IMR-90 (cell line): ENCODE measurements around the gene PLA2G2D. TPM values are rescaled to one million over a fixed set of nuclear protein-coding genes. Genes with fewer than 3 reads are reported as not detected.

Experiments used
- ATAC-seq: fragments of 200-7000 bp; cut with Tn5 transposase; 2 replicates; pipeline ENCODE4 v1.9.1; 2020; ENCODE audit warnings: low read depth, mild to moderate bottlenecking, moderate library complexity
- BruUV-seq: library from RNA; stranded (reverse); fragments of 400-500 nt; replicated peaks from 2 replicates; lab custom pipeline; 2021; lab: Mats Ljungman, UMichigan
- CTCF ChIA-PET: fragments of 300-600 bp; formaldehyde crosslinking; extraction: SDS; loops from one replicate; lab custom pipeline; 2021; ENCODE audit warnings: antibody characterized with exemption; lab: Yijun Ruan, JAX
- POLR2A ChIA-PET: fragments of 300-600 bp; sonication (Branson Sonifier 250); formaldehyde crosslinking; loops from one replicate; lab custom pipeline; 2022; ENCODE audit warnings: antibody characterized with exemption; ENCODE audit not compliant: unreplicated experiment; lab: Charles Lee
- DNase-seq: peaks from one replicate; pipeline ENCODE4 v3.0.0; 2013
- H2AFZ ChIP-seq: replicated peaks from 2 replicates; pipeline ENCODE3; 2013; ENCODE audit warnings: low read length, mild to moderate bottlenecking; ENCODE audit not compliant: poor library complexity
- H2AK5ac ChIP-seq: 2 replicates; pipeline ENCODE4 v1.6.1; 2013; ENCODE audit warnings: low read depth, low read length, inconsistent platforms
- H2AK9ac ChIP-seq: replicated peaks from 2 replicates; pipeline ENCODE3; 2013; ENCODE audit warnings: mild to moderate bottlenecking, low read depth, low read length, moderate library complexity; ENCODE audit not compliant: poor library complexity
- H2BK120ac ChIP-seq: 2 replicates; pipeline ENCODE4 v1.6.1; 2013; ENCODE audit warnings: low read depth, low read length, inconsistent platforms
- H2BK15ac ChIP-seq: 3 replicates; pipeline ENCODE4 v1.6.1; 2013; ENCODE audit warnings: low read depth, low read length, inconsistent platforms
- H2BK20ac ChIP-seq: 2 replicates; pipeline ENCODE4 v1.6.1; 2013; ENCODE audit warnings: low read depth, mild to moderate bottlenecking, inconsistent platforms, low read length, moderate library complexity
- H2BK5ac ChIP-seq: 2 replicates; pipeline ENCODE4 v1.6.1; 2013; ENCODE audit warnings: mild to moderate bottlenecking, low read depth, low read length, inconsistent platforms; ENCODE audit not compliant: poor library complexity, severe bottlenecking
- H3K14ac ChIP-seq: replicated peaks from 2 replicates; pipeline ENCODE4 v1.6.1; 2013; ENCODE audit warnings: low read depth, low read length, inconsistent platforms
- H3K18ac ChIP-seq: 2 replicates; pipeline ENCODE4 v1.6.1; 2013; ENCODE audit warnings: low read depth, low read length, control low read depth
- H3K23ac ChIP-seq: 2 replicates; pipeline ENCODE4 v1.6.1; 2013; ENCODE audit warnings: low read depth, low read length, inconsistent platforms
- H3K27ac ChIP-seq: 2 replicates; pipeline ENCODE4 v1.5.1; 2013; ENCODE audit warnings: mild to moderate bottlenecking, control low read depth, low read length; ENCODE audit not compliant: insufficient read depth
- H3K27me3 ChIP-seq: 2 replicates; pipeline ENCODE4 v1.6.1; 2013; ENCODE audit warnings: low read length; ENCODE audit not compliant: control insufficient read depth, insufficient read depth
- H3K36me3 ChIP-seq: 2 replicates; pipeline ENCODE4 v1.6.1; 2013; ENCODE audit warnings: low read length, mixed read lengths; ENCODE audit not compliant: control insufficient read depth, insufficient read depth
- H3K4ac ChIP-seq: 2 replicates; pipeline ENCODE4 v1.6.1; 2013; ENCODE audit warnings: low read depth, low read length, inconsistent platforms
- H3K4me1 ChIP-seq: 2 replicates; pipeline ENCODE4 v1.6.1; 2013; ENCODE audit warnings: low read length, mixed read lengths; ENCODE audit not compliant: control insufficient read depth, insufficient read depth
- H3K4me2 ChIP-seq: 2 replicates; pipeline ENCODE4 v1.6.1; 2013; ENCODE audit warnings: low read depth, mild to moderate bottlenecking, control low read depth, low read length, moderate library complexity
- H3K4me3 ChIP-seq: 2 replicates; pipeline ENCODE4 v1.5.1; 2013; ENCODE audit warnings: low read depth, mild to moderate bottlenecking, control low read depth, low read length, moderate library complexity; ENCODE audit not compliant: insufficient read depth
- H3K56ac ChIP-seq: 2 replicates; pipeline ENCODE4 v1.6.1; 2013; ENCODE audit warnings: low read length, inconsistent platforms; ENCODE audit not compliant: insufficient read depth; ENCODE audit errors: extremely low read depth
- H3K79me1 ChIP-seq, 2 experiments: 2 replicates each; pipeline ENCODE4 v1.6.1; 2013; ENCODE audit warnings: low read length in 2 of 2, inconsistent platforms in 1 of 2, low read depth in 1 of 2
- H3K9ac ChIP-seq: 2 replicates; pipeline ENCODE4 v1.6.1; 2013; ENCODE audit warnings: low read depth, low read length, control low read depth
- H3K9me1 ChIP-seq: 2 replicates; pipeline ENCODE4 v1.6.1; 2013; ENCODE audit warnings: low read length, inconsistent platforms; ENCODE audit not compliant: insufficient read depth
- H3K9me3 ChIP-seq: 2 replicates; pipeline ENCODE4 v1.6.1; 2013; ENCODE audit warnings: low read length; ENCODE audit not compliant: control insufficient read depth, insufficient read depth
- H4K20me1 ChIP-seq: 2 replicates; pipeline ENCODE4 v1.6.1; 2013; ENCODE audit warnings: low read length, inconsistent platforms; ENCODE audit not compliant: insufficient read depth
- H4K5ac ChIP-seq: 2 replicates; pipeline ENCODE4 v1.6.1; 2013; ENCODE audit warnings: mild to moderate bottlenecking, low read depth, low read length, control low read depth
- H4K8ac ChIP-seq, 2 experiments: 2 replicates each; pipeline ENCODE4 v1.6.1; 2013; ENCODE audit warnings: low read depth in 2 of 2, low read length in 2 of 2, control low read depth in 1 of 2, inconsistent platforms in 1 of 2
- H4K91ac ChIP-seq: 2 replicates; pipeline ENCODE4 v1.6.1; 2013; ENCODE audit warnings: low read depth, low read length, inconsistent platforms; ENCODE audit not compliant: insufficient read depth
- BHLHE40 ChIP-seq: fragments of 150-350 bp; IDR thresholded peaks from 2 replicates; pipeline ENCODE4 v1.6.1; 2016; ENCODE audit warnings: mild to moderate bottlenecking, low read depth, low read length
- CEBPB ChIP-seq: IDR thresholded peaks from 2 replicates; pipeline ENCODE4 v1.6.1; 2012; ENCODE audit warnings: low read depth, low read length, improper control_type of control experiment
- CHD1 ChIP-seq: IDR thresholded peaks from 2 replicates; pipeline ENCODE4 v1.6.1; 2012; ENCODE audit warnings: low read depth, low read length, improper control_type of control experiment
- ELK1 ChIP-seq: fragments of 150-350 bp; IDR thresholded peaks from 2 replicates; pipeline ENCODE4 v1.6.1; 2016; ENCODE audit warnings: low read depth, mild to moderate bottlenecking, low read length, moderate library complexity, borderline replicate concordance
- FOS ChIP-seq: fragments of 150-350 bp; IDR thresholded peaks from 2 replicates; pipeline ENCODE4 v1.6.1; 2016; ENCODE audit warnings: low read depth, low read length
- MAZ ChIP-seq: IDR thresholded peaks from 2 replicates; pipeline ENCODE4 v1.6.1; 2012; ENCODE audit warnings: low read depth, mild to moderate bottlenecking, low read length, improper control_type of control experiment, moderate library complexity, borderline replicate concordance
- MXI1 ChIP-seq: IDR thresholded peaks from 2 replicates; pipeline ENCODE4 v1.6.1; 2012; ENCODE audit warnings: low read depth, mild to moderate bottlenecking, low read length, moderate library complexity, borderline replicate concordance
- NFE2L2 ChIP-seq: fragments of 150-350 bp; IDR thresholded peaks from 2 replicates; pipeline ENCODE4 v1.6.1; 2016; ENCODE audit warnings: low read depth, mild to moderate bottlenecking, low read length
- POLR2A ChIP-seq: IDR thresholded peaks from 2 replicates; pipeline ENCODE4 v1.6.1; 2012; ENCODE audit warnings: mild to moderate bottlenecking, low read depth, low read length
- RAD21 ChIP-seq: IDR thresholded peaks from 2 replicates; pipeline ENCODE4 v1.6.1; 2012; ENCODE audit warnings: low read length, improper control_type of control experiment
- RFX5 ChIP-seq: IDR thresholded peaks from 2 replicates; pipeline ENCODE4 v1.8.0; 2012; ENCODE audit warnings: low read depth, mild to moderate bottlenecking, low read length, moderate library complexity
- USF2 ChIP-seq: fragments of 150-350 bp; IDR thresholded peaks from 2 replicates; pipeline ENCODE4 v1.6.1; 2017; ENCODE audit warnings: mild to moderate bottlenecking, antibody characterized with exemption, low read length, low read depth
- WGBS, 2 experiments: methylation state at CpG; one replicate each; pipeline versions ENCODE4 v1.1.5 to v1.1.7; 2013; ENCODE audit warnings: missing lambda C conversion rate in 2 of 2; ENCODE audit not compliant: insufficient read length in 1 of 2; ENCODE audit errors: extremely low coverage in 2 of 2; 5-methylcytosine and 5-hydroxymethylcytosine counted together
- dilution Hi-C: fragments of 300-500 bp; cut with HindIII; formaldehyde crosslinking; loops from one replicate; pipeline ENCODE4 v1.14.3; 2018; ENCODE audit warnings: low sequenced_read_pairs; ENCODE audit not compliant: unreplicated experiment
- in situ Hi-C: fragments of 300-500 bp; cut with MboI; formaldehyde crosslinking; loops from 3 replicates; pipeline ENCODE4 v1.14.3; 2019; ENCODE audit warnings: low sequenced_read_pairs, inconsistent platforms, mixed read lengths
- intact Hi-C: fragments of 100-400 bp; cut with micrococcal nuclease; formaldehyde crosslinking; loops from 2 replicates; pipeline ENCODE4 v1.10.0; 2022
- polyA plus RNA-seq, 3 experiments: library from polyadenylated mRNA; depleted of rRNA; stranded (reverse); fragments of >200 nt; gene quantifications; 2 replicates each; pipeline ENCODE4 v1.2.3, GENCODE V29; 2012; ENCODE audit warnings: low replicate concordance in 1 of 3
- total RNA-seq: library from RNA; depleted of rRNA; stranded (reverse); fragments of >200 nt; gene quantifications from 2 replicates; pipeline ENCODE4 v1.2.3, GENCODE V29; 2012

The PLA2G2D gene
- total and polyA plus RNA-seq, 2 of the 4 experiments (the other 2 are of a cell fraction) = not detected

GRCh38 chr1:20086800-20087199, 32.5 kb downstream of the PLA2G2D start:
- H3K9ac ChIP-seq = no peak overlapping the region
- CTCF ChIA-PET = interaction anchor here (0.6 kb wide), 1 partner anchor 90 kb away, joined by 7 read pairs; no protein-coding TSS in a partner anchor
- no peak for TF ChIP-seq POLR2A
- TF ChIP-seq MXI1 = no peak
- no peak for TF ChIP-seq FOS
- no peak for TF ChIP-seq ELK1
- no peak for TF ChIP-seq CEBPB
- TF ChIP-seq BHLHE40 = no peak
- no peak for TF ChIP-seq USF2
- TF ChIP-seq RAD21 = no peak
- no peak for TF ChIP-seq NFE2L2
- no peak for TF ChIP-seq MAZ
- TF ChIP-seq RFX5 = no peak
- no peak for TF ChIP-seq CHD1
- no CpG with 5 or more reads among the region's 1 CpG for WGBS, 2 experiments
- dilution Hi-C loops = no loop called here
- no peaks in the 10 kb centered on the region for H3K9me3 ChIP-seq
- H3K9me1 ChIP-seq = no peaks in the 10 kb centered on the region
- BruUV-seq = no TSS peak
- no peaks in the 10 kb centered on the region for H3K79me1 ChIP-seq
- ATAC-seq (no peak), DNase-seq (no peak)
- no peak overlapping the region for H3K27ac ChIP-seq
- no peak overlapping the region for H2AFZ ChIP-seq
- no peak overlapping the region for H4K5ac ChIP-seq
- in situ Hi-C loops = no loop called here
- H4K8ac ChIP-seq = no peak overlapping the region
- H3K14ac ChIP-seq = no peak overlapping the region
- POLR2A ChIA-PET = no interaction called here
- no peak overlapping the region for H2BK5ac ChIP-seq
- H2BK120ac ChIP-seq = no peak overlapping the region
- no peak overlapping the region for H3K4ac ChIP-seq
- H3K27me3 ChIP-seq = peaks cover 22% of the 10 kb centered on the region
- no peak overlapping the region for H2AK9ac ChIP-seq
- no peak overlapping the region for H4K91ac ChIP-seq
- H2BK15ac ChIP-seq = no peak overlapping the region
- H3K18ac ChIP-seq = no peak overlapping the region
- no peaks in the 10 kb centered on the region for H3K36me3 ChIP-seq
- H3K4me3 ChIP-seq = no peak overlapping the region
- H3K23ac ChIP-seq = no peak overlapping the region
- H3K56ac ChIP-seq = no peak overlapping the region
- no peak overlapping the region for H2BK20ac ChIP-seq
- H4K20me1 ChIP-seq = no peaks in the 10 kb centered on the region
- no peak overlapping the region for H2AK5ac ChIP-seq
- no peaks in the 10 kb centered on the region for H3K4me1 ChIP-seq
- intact Hi-C loops = no loop called here
- H3K4me2 ChIP-seq = no peak overlapping the region
